NCI-H526 treated with DMSO at 0.1 percent for 48 hours (cell line): ENCODE data around the gene PUS1.
"Not testable (repeated sequence)": the region's sequence is repeated elsewhere in the genome, so short reads cannot be mapped to it uniquely, and the experiment has no call there.

Experiments used
- DNase-seq: peaks from one replicate; lab custom pipeline; 2025; lab: John Stamatoyannopoulos, UW

PUS1 gene

GRCh38 chr12:131928711-131929580, at the start of gene PUS1:
Gene PUS1 (plus strand): TSS chr12:131929276. CDS start chr12:131929723, 447 bp downstream.
- peak; percentile 89 for DNase-seq

- no peak for DNase-seq
Observed at GRCh38 chr12:131882804-131883520, 46.1 kb upstream of the PUS1 start.

GRCh38 chr12:131883521-131883900, 45.6 kb upstream of the PUS1 start:
- no peak for DNase-seq

GRCh38 chr12:131885076-131885475, 44.0 kb upstream of the PUS1 start:
- not testable (repeated sequence) for DNase-seq

- DNase-seq = no peak
Observed at GRCh38 chr12:131885543-131886057, 43.5 kb upstream of the PUS1 start.

GRCh38 chr12:131891722-131892121, 37.4 kb upstream of the PUS1 start:
- DNase-seq = not testable (repeated sequence)

GRCh38 chr12:131892711-131893604, 36.1 kb upstream of the PUS1 start:
- DNase-seq = no peak

- DNase-seq = no peak
Observed at GRCh38 chr12:131893605-131894312, 35.3 kb upstream of the PUS1 start.

- DNase-seq = peak; percentile 66
Observed at GRCh38 chr12:131894313-131894860, 34.7 kb upstream of the PUS1 start, which contains the start of gene ULK1. Gene ULK1 (plus strand): TSS chr12:131894622. CDS start chr12:131895002, 380 bp downstream.

- no peak for DNase-seq
Observed at GRCh38 chr12:131894981-131895639, 34.0 kb upstream of the PUS1 start.

- DNase-seq = no peak
Observed at GRCh38 chr12:131895640-131896079, 33.4 kb upstream of the PUS1 start.

GRCh38 chr12:131896080-131896810, 32.8 kb upstream of the PUS1 start:
- peak; percentile 59 for DNase-seq

- DNase-seq = no peak
Observed at GRCh38 chr12:131896811-131897270, 32.2 kb upstream of the PUS1 start.

GRCh38 chr12:131897276-131897675, 31.8 kb upstream of the PUS1 start:
- DNase-seq = no peak

GRCh38 chr12:131897875-131898274, 31.2 kb upstream of the PUS1 start:
- no peak for DNase-seq

- DNase-seq = no peak
Observed at GRCh38 chr12:131900397-131900796, 28.7 kb upstream of the PUS1 start.

- no peak for DNase-seq
Observed at GRCh38 chr12:131901431-131902331, 27.4 kb upstream of the PUS1 start.
